Measurements from ENCODE around the gene ARHGEF10L. TPM values are rescaled to one million over a fixed set of nuclear protein-coding genes. Genes with fewer than 3 reads are reported as not detected.

The ARHGEF10L gene
- total RNA-seq, 1 donor from 2014 or later: 24.0 TPM

GRCh38 chr1:17510138-17510537, 29.4 kb upstream of the ARHGEF10L start:
- Mint-ChIP-seq H3K27me3 (ENCODE audit: unreplicated experiment) (peaks cover 5% of the 10 kb centered on the region), H3K4me1 (ENCODE audit: unreplicated experiment) (no peaks in the 10 kb centered on the region), H3K27ac (ENCODE audit: unreplicated experiment) (no peak overlapping the region), H3K9me3 (ENCODE audit: unreplicated experiment) (no peaks in the 10 kb centered on the region), H3K36me3 (ENCODE audit: unreplicated experiment) (no peaks in the 10 kb centered on the region), H3K4me3 (ENCODE audit: unreplicated experiment) (no peak overlapping the region)
- DNase-seq (ENCODE audit: extremely low spot score, unreplicated experiment): no peak
- TF ChIP-seq CTCF (IDR thresholded peaks at IDR 0.05): no peak

- H3K9me3 Mint-ChIP-seq (ENCODE audit: unreplicated experiment): no peaks in the 10 kb centered on the region
- TF ChIP-seq CTCF (IDR thresholded peaks at IDR 0.05): no peak
- H3K27me3 Mint-ChIP-seq (ENCODE audit: unreplicated experiment): peaks cover 5% of the 10 kb centered on the region
- no peak for DNase-seq (ENCODE audit: extremely low spot score, unreplicated experiment)
- no peak overlapping the region for H3K4me3 Mint-ChIP-seq (ENCODE audit: unreplicated experiment)
- no peaks in the 10 kb centered on the region for H3K4me1 Mint-ChIP-seq (ENCODE audit: unreplicated experiment)
- no peaks in the 10 kb centered on the region for H3K36me3 Mint-ChIP-seq (ENCODE audit: unreplicated experiment)
- no peak overlapping the region for H3K27ac Mint-ChIP-seq (ENCODE audit: unreplicated experiment)
Measured at GRCh38 chr1:17511188-17511587, 28.3 kb upstream of the ARHGEF10L start.

GRCh38 chr1:17513131-17513530, 26.4 kb upstream of the ARHGEF10L start:
- no peaks in the 10 kb centered on the region for H3K9me3 Mint-ChIP-seq (ENCODE audit: unreplicated experiment)
- H3K36me3 Mint-ChIP-seq (ENCODE audit: unreplicated experiment): no peaks in the 10 kb centered on the region
- H3K27ac Mint-ChIP-seq (ENCODE audit: unreplicated experiment): no peak overlapping the region
- TF ChIP-seq CTCF (IDR thresholded peaks at IDR 0.05): no peak
- peaks cover 5% of the 10 kb centered on the region for H3K27me3 Mint-ChIP-seq (ENCODE audit: unreplicated experiment)
- no peak for DNase-seq (ENCODE audit: extremely low spot score, unreplicated experiment)
- no peak overlapping the region for H3K4me3 Mint-ChIP-seq (ENCODE audit: unreplicated experiment)
- no peaks in the 10 kb centered on the region for H3K4me1 Mint-ChIP-seq (ENCODE audit: unreplicated experiment)

- H3K4me3 Mint-ChIP-seq (ENCODE audit: unreplicated experiment): no peak overlapping the region
- no peaks in the 10 kb centered on the region for H3K36me3 Mint-ChIP-seq (ENCODE audit: unreplicated experiment)
- no peak for DNase-seq (ENCODE audit: extremely low spot score, unreplicated experiment)
Measured at GRCh38 chr1:17514776-17515175, 24.7 kb upstream of the ARHGEF10L start.

GRCh38 chr1:17515902-17516301, 23.6 kb upstream of the ARHGEF10L start:
- no peaks in the 10 kb centered on the region for H3K9me3 Mint-ChIP-seq (ENCODE audit: unreplicated experiment)

More at GRCh38 chr1:17514776-17515175, 24.7 kb upstream of the ARHGEF10L start:
- Mint-ChIP-seq H3K9me3 (ENCODE audit: unreplicated experiment) (no peaks in the 10 kb centered on the region), H3K4me1 (ENCODE audit: unreplicated experiment) (no peaks in the 10 kb centered on the region), H3K27me3 (ENCODE audit: unreplicated experiment) (peaks cover 5% of the 10 kb centered on the region), H3K27ac (ENCODE audit: unreplicated experiment) (no peak overlapping the region)
- no peak for TF ChIP-seq CTCF (IDR thresholded peaks at IDR 0.05)

More at GRCh38 chr1:17515902-17516301, 23.6 kb upstream of the ARHGEF10L start:
- no peak for DNase-seq (ENCODE audit: extremely low spot score, unreplicated experiment)
- TF ChIP-seq CTCF (IDR thresholded peaks at IDR 0.05): no peak
- peaks cover 5% of the 10 kb centered on the region for H3K27me3 Mint-ChIP-seq (ENCODE audit: unreplicated experiment)
- no peaks in the 10 kb centered on the region for H3K4me1 Mint-ChIP-seq (ENCODE audit: unreplicated experiment)
- H3K4me3 Mint-ChIP-seq (ENCODE audit: unreplicated experiment): no peak overlapping the region
- no peaks in the 10 kb centered on the region for H3K36me3 Mint-ChIP-seq (ENCODE audit: unreplicated experiment)
- no peak overlapping the region for H3K27ac Mint-ChIP-seq (ENCODE audit: unreplicated experiment)

Data from osteocyte (in vitro differentiated cells).